ENCODE data around the gene CLASRP. TPM values are rescaled to one million over a fixed set of nuclear protein-coding genes. Genes with fewer than 3 reads are reported as not detected.
"Not testable (repeated sequence)": the region's sequence is repeated elsewhere in the genome, so short reads cannot be mapped to it uniquely, and the experiment has no call there.

CLASRP gene
- total RNA-seq, 1 donor from 2014 or later, result 111 TPM

- H3K4me1 Mint-ChIP-seq (ENCODE audit: unreplicated experiment), result peaks cover 39% of the 10 kb centered on the region
- no peak for DNase-seq (ENCODE audit: extremely low spot score, unreplicated experiment)
- no peaks in the 10 kb centered on the region for H3K9me3 Mint-ChIP-seq
- TF ChIP-seq, protein P1, sequence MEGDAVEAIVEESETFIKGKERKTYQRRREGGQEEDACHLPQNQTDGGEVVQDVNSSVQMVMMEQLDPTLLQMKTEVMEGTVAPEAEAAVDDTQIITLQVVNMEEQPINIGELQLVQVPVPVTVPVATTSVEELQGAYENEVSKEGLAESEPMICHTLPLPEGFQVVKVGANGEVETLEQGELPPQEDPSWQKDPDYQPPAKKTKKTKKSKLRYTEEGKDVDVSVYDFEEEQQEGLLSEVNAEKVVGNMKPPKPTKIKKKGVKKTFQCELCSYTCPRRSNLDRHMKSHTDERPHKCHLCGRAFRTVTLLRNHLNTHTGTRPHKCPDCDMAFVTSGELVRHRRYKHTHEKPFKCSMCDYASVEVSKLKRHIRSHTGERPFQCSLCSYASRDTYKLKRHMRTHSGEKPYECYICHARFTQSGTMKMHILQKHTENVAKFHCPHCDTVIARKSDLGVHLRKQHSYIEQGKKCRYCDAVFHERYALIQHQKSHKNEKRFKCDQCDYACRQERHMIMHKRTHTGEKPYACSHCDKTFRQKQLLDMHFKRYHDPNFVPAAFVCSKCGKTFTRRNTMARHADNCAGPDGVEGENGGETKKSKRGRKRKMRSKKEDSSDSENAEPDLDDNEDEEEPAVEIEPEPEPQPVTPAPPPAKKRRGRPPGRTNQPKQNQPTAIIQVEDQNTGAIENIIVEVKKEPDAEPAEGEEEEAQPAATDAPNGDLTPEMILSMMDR (conservative IDR thresholded peaks at IDR 0.05), result no peak
- peak overlapping the region; percentile 71 for H3K4me3 Mint-ChIP-seq
- no peaks in the 10 kb centered on the region for H3K36me3 Mint-ChIP-seq
- no peaks in the 10 kb centered on the region for H3K27me3 Mint-ChIP-seq
- peak overlapping the region; percentile 88 for H3K27ac Mint-ChIP-seq
Observed at GRCh38 chr19:45104658-45105349, 66.0 kb downstream of the CLASRP start.

DNA sequence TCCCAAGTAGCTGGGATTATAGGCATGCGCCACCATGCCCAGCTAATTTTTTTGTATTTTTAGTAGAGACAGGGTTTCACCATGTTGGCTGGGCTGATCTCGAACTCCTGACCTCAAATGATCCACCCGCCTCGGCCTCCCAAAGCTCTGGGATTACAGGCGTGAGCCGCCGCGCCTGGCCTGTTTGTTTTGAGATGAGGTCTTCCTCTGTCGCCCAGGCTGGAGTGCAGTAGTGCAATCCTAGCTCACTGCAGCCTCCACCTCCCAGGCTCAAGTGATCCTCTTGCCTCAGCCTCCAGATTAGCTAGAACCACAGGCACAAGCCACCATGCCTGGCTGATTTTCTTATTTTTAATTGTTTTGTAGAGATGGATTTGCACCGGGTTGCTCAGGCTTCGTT, 67.5 kb downstream of the CLASRP start:
- not testable (repeated sequence) for H3K27me3 Mint-ChIP-seq; H3K4me3 Mint-ChIP-seq; H3K9me3 Mint-ChIP-seq; H3K27ac Mint-ChIP-seq; DNase-seq (ENCODE audit: extremely low spot score, unreplicated experiment); H3K36me3 Mint-ChIP-seq
- peaks cover 28% of the 10 kb centered on the region for H3K4me1 Mint-ChIP-seq (ENCODE audit: unreplicated experiment)

- Mint-ChIP-seq H3K27me3 (no peaks in the 10 kb centered on the region), H3K4me3 (no peak overlapping the region), H3K36me3 (no peaks in the 10 kb centered on the region), H3K9me3 (no peaks in the 10 kb centered on the region), H3K27ac (no peak overlapping the region), H3K4me1 (ENCODE audit: unreplicated experiment) (peaks cover 25% of the 10 kb centered on the region)
- no peak for DNase-seq (ENCODE audit: extremely low spot score, unreplicated experiment)
- TF ChIP-seq, protein P1 (conservative IDR thresholded peaks at IDR 0.05), result no peak
Observed at GRCh38 chr19:45107621-45108150, 68.8 kb downstream of the CLASRP start.

- peaks cover 8% of the 10 kb centered on the region for H3K4me1 Mint-ChIP-seq (ENCODE audit: unreplicated experiment)
- no peaks in the 10 kb centered on the region for H3K36me3 Mint-ChIP-seq
- H3K9me3 Mint-ChIP-seq, result no peaks in the 10 kb centered on the region
- H3K4me3 Mint-ChIP-seq, result no peak overlapping the region
- H3K27me3 Mint-ChIP-seq, result no peaks in the 10 kb centered on the region
- no peak for DNase-seq (ENCODE audit: extremely low spot score, unreplicated experiment)
- H3K27ac Mint-ChIP-seq, result peak overlapping the region; percentile 51
- TF ChIP-seq, protein P1 (conservative IDR thresholded peaks at IDR 0.05), result no peak
Observed at GRCh38 chr19:45110851-45111266, 72.0 kb downstream of the CLASRP start.

DNA sequence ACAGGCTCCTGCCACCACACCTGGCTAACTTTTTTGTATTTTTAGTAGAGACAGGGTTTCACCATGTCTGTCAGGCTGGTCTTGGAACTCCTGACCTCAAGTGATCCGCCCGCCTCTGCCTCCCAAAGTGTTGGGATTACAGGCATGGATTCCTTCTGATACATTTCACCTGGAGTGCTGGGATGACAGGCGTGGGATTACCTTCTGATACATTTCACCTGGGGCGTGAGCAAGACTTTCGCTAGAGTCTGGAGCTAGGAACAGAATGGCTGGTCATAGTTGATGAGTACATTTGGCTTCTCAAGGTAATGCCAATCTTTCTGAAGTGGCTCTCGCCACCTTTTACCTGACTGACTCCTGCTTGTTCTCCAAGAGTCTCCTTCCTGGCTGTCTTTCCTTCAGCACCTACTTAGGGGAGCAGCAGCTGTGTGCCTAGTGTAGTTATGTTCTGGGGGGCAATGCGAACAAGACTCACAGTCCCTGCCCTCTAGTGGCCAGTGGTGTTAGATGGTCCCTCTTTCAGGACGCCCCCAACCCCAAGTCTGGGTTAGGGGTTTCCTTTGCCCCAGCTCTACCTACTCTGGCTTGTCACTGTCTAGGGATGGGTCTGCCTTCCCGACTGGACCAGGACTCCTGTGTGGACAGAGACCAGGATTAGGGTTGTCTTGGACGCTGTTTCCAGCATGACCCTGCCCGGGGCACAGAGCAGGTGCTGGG, 73.4 kb downstream of the CLASRP start:
- no peak overlapping the region for H3K4me3 Mint-ChIP-seq
- H3K36me3 Mint-ChIP-seq, result no peaks in the 10 kb centered on the region
- DNase-seq (ENCODE audit: extremely low spot score, unreplicated experiment), result no peak
- H3K4me1 Mint-ChIP-seq (ENCODE audit: unreplicated experiment), result peaks cover 16% of the 10 kb centered on the region
- H3K9me3 Mint-ChIP-seq, result no peaks in the 10 kb centered on the region
- H3K27me3 Mint-ChIP-seq, result no peaks in the 10 kb centered on the region
- TF ChIP-seq, protein P1 (conservative IDR thresholded peaks at IDR 0.05), result no peak
- peak overlapping the region; percentile 90 for H3K27ac Mint-ChIP-seq

GRCh38 chr19:45113628-45114027, 74.8 kb downstream of the CLASRP start:
- peak overlapping the region; percentile 62 for H3K4me3 Mint-ChIP-seq
- no peaks in the 10 kb centered on the region for H3K9me3 Mint-ChIP-seq
- H3K4me1 Mint-ChIP-seq (ENCODE audit: unreplicated experiment), result peaks cover 16% of the 10 kb centered on the region
- no peaks in the 10 kb centered on the region for H3K36me3 Mint-ChIP-seq
- no peak for DNase-seq (ENCODE audit: extremely low spot score, unreplicated experiment)
- peak overlapping the region; percentile 90 for H3K27ac Mint-ChIP-seq
- TF ChIP-seq, protein P1 (conservative IDR thresholded peaks at IDR 0.05), result no peak
- H3K27me3 Mint-ChIP-seq, result no peaks in the 10 kb centered on the region
